Transverse colon (tissue), 4 donors: ENCODE measurements around the gene ANKRD66. TPM values are rescaled to one million over a fixed set of nuclear protein-coding genes. Genes with fewer than 3 reads are reported as not detected.

ENCODE experiments used
- DNase-seq: peaks from one replicate; pipeline ENCODE4 v3.0.0-alpha.2; 2019
- H3K27ac ChIP-seq, 4 donors: fragments of 200-600 bp; sonication (generic); 2 replicates each; pipeline ENCODE4 v1.5.1; 2016 to 2018; ENCODE audit warnings: inconsistent platforms in 4 of 4
- H3K27me3 ChIP-seq: fragments of 200-600 bp; sonication (generic); 2 replicates; pipeline ENCODE4 v1.5.1; 2017; ENCODE audit warnings: inconsistent platforms
- H3K36me3 ChIP-seq, 4 donors: fragments of 200-600 bp; sonication (generic); 2 replicates each; pipeline ENCODE4 v1.5.1; 2017 to 2019; ENCODE audit warnings: inconsistent platforms in 4 of 4
- H3K4me1 ChIP-seq, 4 donors: fragments of 200-600 bp; sonication (generic); 2 replicates each; pipeline ENCODE4 v1.5.1; 2017 to 2020; ENCODE audit warnings: inconsistent platforms in 4 of 4
- H3K4me3 ChIP-seq, 4 donors: fragments of 200-600 bp; sonication (generic); 1 replicate in 1 of 4; 2 replicates in 3 of 4; pipeline versions ENCODE4 v1.5.1 to v1.6.1; 2017 to 2019; ENCODE audit warnings: inconsistent platforms in 4 of 4
- H3K9me3 ChIP-seq, 2 donors: fragments of 200-600 bp; sonication (generic); 2 replicates each; pipeline ENCODE4 v1.5.1; 2017 to 2019; ENCODE audit warnings: inconsistent platforms in 2 of 2
- EP300 ChIP-seq: sonication (generic); formaldehyde crosslinking; IDR thresholded peaks from one replicate; pipeline ENCODE4 v1.6.1; 2017; ENCODE audit warnings: antibody characterized with exemption, low read depth
- POLR2A ChIP-seq: fragments of 450-650 bp; IDR thresholded peaks from one replicate; pipeline ENCODE4 v1.6.1; 2016; ENCODE audit warnings: antibody characterized with exemption, mild to moderate bottlenecking, moderate library complexity
- POLR2AphosphoS5 ChIP-seq, 3 donors: sonication (generic); formaldehyde crosslinking; IDR thresholded peaks; one replicate each; pipeline ENCODE4 v1.6.1; 2016; ENCODE audit warnings: antibody characterized with exemption in 3 of 3
- WGBS, 2 donors: methylation state at CpG; one replicate each; pipeline ENCODE4 v1.1.5; 2018; ENCODE audit warnings: low coverage in 1 of 2; 5-methylcytosine and 5-hydroxymethylcytosine counted together
- in situ Hi-C, 4 donors: fragments of 200-750 bp; cut with MboI; loops; one replicate each; pipeline versions ENCODE4 v1.15.0 to v1.15.1; 2017; ENCODE audit warnings: low sequenced_read_pairs in 3 of 4, low pct_ligation_motif_present in 1 of 4, low pct_unique_long_range_greater_than_20kb in 1 of 4
- intact Hi-C: fragments of 100-400 bp; cut with DNase I; formaldehyde crosslinking; loops from one replicate; pipeline ENCODE4 v1.15.1; 2023; ENCODE audit warnings: low total_unique reads
- total RNA-seq, 4 donors: library from RNA; depleted of rRNA; stranded (reverse); fragments of >200 nt; gene quantifications; one replicate each; pipeline ENCODE4 v1.1.0, GENCODE V29; 2016
- TF ChIP-seq, protein P1 (sequence below), 5 experiments: fragments of 200-600 bp in 3 of 5; fragments of 450-650 bp in 2 of 5; sonication (generic) in 3 of 5; IDR thresholded peaks; 1 replicate in 2 of 5; 2 replicates in 3 of 5; pipeline ENCODE4 v1.5.1; 2016 to 2017; ENCODE audit warnings: antibody characterized with exemption in 5 of 5, inconsistent platforms in 3 of 5, mild to moderate bottlenecking in 2 of 5, moderate library complexity in 1 of 5

Gene ANKRD66
- total RNA-seq, 4 donors from 2014 or later = not detected

DNA sequence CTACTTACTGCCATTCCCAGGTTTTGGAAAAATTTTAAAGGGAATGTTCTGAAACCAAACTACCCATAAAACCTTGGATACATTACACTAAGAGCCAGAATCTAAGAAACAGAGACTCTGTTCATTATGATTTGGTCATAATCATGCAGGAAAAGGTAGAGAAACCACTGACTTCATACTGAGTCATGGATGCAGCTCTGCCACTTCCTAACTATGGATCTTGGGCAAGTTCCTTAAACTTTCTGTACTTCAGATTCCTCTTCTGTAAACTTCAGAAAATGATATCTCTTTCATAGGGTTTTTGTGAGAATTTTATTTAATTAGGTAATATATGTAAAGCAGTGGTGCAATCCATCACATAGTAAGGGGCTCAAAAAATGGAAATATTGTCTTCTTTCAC lies 31.6 kb upstream of the ANKRD66 start:
- no peak overlapping the region for H3K27ac ChIP-seq
- in situ Hi-C loops = no loop called here
- TF ChIP-seq POLR2A = no peak
- TF ChIP-seq, protein P1, sequence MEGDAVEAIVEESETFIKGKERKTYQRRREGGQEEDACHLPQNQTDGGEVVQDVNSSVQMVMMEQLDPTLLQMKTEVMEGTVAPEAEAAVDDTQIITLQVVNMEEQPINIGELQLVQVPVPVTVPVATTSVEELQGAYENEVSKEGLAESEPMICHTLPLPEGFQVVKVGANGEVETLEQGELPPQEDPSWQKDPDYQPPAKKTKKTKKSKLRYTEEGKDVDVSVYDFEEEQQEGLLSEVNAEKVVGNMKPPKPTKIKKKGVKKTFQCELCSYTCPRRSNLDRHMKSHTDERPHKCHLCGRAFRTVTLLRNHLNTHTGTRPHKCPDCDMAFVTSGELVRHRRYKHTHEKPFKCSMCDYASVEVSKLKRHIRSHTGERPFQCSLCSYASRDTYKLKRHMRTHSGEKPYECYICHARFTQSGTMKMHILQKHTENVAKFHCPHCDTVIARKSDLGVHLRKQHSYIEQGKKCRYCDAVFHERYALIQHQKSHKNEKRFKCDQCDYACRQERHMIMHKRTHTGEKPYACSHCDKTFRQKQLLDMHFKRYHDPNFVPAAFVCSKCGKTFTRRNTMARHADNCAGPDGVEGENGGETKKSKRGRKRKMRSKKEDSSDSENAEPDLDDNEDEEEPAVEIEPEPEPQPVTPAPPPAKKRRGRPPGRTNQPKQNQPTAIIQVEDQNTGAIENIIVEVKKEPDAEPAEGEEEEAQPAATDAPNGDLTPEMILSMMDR (IDR thresholded peaks at IDR 0.05) = no peak
- TF ChIP-seq POLR2AphosphoS5 (IDR thresholded peaks at IDR 0.05) = no peak
- TF ChIP-seq EP300 = no peak

DNA sequence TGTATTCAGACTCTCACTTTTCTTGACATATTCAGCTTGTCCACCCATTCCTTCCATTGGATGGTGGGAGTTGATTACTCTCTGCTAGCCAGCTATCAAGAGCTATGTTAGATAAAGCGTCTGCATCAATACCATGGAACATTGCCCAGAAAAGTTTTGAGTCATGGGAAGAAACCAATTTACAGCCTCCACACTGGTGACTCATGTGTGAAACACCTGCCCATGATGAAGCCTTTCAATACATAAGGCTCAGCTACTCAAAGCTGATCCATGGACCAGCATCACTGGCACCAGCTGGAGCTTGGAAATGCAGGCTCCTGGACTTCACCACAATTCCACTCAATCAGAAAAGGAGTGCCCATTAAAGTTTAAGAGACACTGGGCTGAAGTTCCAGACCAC lies 27.6 kb upstream of the ANKRD66 start:
- Histone ChIP-seq H3K36me3 (no peaks in the 10 kb centered on the region), H3K4me1 (no peaks in the 10 kb centered on the region), H3K27me3 (no peaks in the 10 kb centered on the region), H3K9me3 (no peaks in the 10 kb centered on the region), H3K27ac (no peak overlapping the region), H3K4me3 (no peak overlapping the region)
- intact Hi-C loops = no loop called here
- in situ Hi-C loops = no loop called here
- DNase-seq = no peak
- 25 to 45% methylated on average over 1 of the region's 1 CpG for WGBS, 2 donors
- TF ChIP-seq, protein P1 (IDR thresholded peaks at IDR 0.05) = no peak
- TF ChIP-seq POLR2A = no peak
- no peak for TF ChIP-seq POLR2AphosphoS5 (IDR thresholded peaks at IDR 0.05)
- TF ChIP-seq EP300 = no peak

More for the DNA sequence above, 31.6 kb upstream of the ANKRD66 start:
- no peaks in the 10 kb centered on the region for H3K36me3 ChIP-seq
- H3K9me3 ChIP-seq = no peaks in the 10 kb centered on the region
- intact Hi-C loops = no loop called here
- no peak for DNase-seq
- H3K4me1 ChIP-seq = no peaks in the 10 kb centered on the region
- H3K27me3 ChIP-seq = no peaks in the 10 kb centered on the region
- H3K4me3 ChIP-seq = no peak overlapping the region

DNA sequence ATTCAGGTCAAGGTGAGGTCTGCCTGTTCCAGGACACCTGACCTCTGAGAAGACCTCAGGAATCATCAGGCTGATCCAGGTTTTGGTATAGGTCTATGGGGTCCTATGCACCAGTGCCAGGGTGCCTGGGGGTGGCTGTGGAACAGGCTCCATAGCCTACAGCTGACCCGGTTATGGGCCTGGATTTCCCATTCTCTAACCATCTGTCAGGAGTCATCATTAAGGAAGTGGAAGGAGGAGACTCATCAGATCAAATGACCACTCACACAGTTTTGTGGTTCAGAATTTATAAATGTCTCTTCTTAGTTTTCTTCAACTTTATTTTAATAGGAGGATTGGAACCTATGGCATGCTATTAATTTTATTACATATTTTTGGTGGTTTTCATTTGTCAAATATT lies 26.3 kb upstream of the ANKRD66 start:
- TF ChIP-seq POLR2A (no peak), EP300 (no peak), POLR2AphosphoS5 (IDR thresholded peaks at IDR 0.05) (no peak)
- TF ChIP-seq, protein P1 (IDR thresholded peaks at IDR 0.05) = no peak
- H3K4me3 ChIP-seq = no peak overlapping the region
- no peaks in the 10 kb centered on the region for H3K36me3 ChIP-seq
- WGBS, 2 donors = 60 to 86% methylated on average over 1 of the region's 1 CpG
- DNase-seq = no peak
- H3K27ac ChIP-seq = no peak overlapping the region
- intact Hi-C loops = no loop called here
- no peaks in the 10 kb centered on the region for H3K27me3 ChIP-seq
- no peaks in the 10 kb centered on the region for H3K4me1 ChIP-seq
- no peaks in the 10 kb centered on the region for H3K9me3 ChIP-seq
- in situ Hi-C loops = no loop called here

DNA sequence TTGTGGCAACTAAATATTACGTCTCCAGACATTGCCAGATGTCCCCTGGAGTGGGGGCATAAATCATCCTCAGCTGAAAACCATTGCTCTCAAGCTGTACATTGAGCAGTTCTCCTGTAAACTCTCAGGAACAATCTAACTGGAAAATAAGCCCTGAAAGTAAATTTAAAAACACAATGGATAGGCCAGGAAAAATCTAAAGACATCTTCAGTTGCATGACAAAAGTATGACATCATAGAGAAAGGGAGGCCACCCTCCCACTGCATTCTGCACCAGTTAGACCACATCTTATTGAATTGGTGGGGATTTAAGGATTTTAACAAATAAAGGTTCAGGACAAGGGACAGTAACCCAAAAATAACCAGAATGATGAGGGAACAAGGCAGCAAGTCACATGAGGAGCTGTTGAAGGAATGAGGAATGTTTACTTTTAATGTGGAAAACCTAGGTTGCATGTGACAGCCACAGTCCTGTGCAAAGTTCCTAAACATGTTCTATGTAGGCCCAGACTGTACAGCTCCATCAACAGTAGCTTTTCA lies 16.9 kb upstream of the ANKRD66 start:
- Histone ChIP-seq H3K27ac (no peak overlapping the region), H3K36me3 (no peaks in the 10 kb centered on the region), H3K4me3 (no peak overlapping the region), H3K4me1 (peaks cover 0 to 7% (median 6%) of the 10 kb centered on the region in 4 donors), H3K27me3 (peaks cover 5% of the 10 kb centered on the region), H3K9me3 (no peaks in the 10 kb centered on the region)
- 75% methylated on average over 1 of the region's 1 CpG; no CpG with 5 or more reads in 1 of the 2 donors for WGBS, 2 donors
- intact Hi-C loops (no loop called here), in situ Hi-C loops (no loop called here)
- DNase-seq = no peak
- TF ChIP-seq EP300 = no peak
- TF ChIP-seq, protein P1 (IDR thresholded peaks at IDR 0.05) = no peak
- no peak for TF ChIP-seq POLR2AphosphoS5 (IDR thresholded peaks at IDR 0.05)
- TF ChIP-seq POLR2A = no peak
